Medulla oblongata (tissue), 1 donor: ENCODE results near the gene GRB10.
"Not testable (repeated sequence)": the region's sequence is repeated elsewhere in the genome, so short reads cannot be mapped to it uniquely, and the experiment has no call there.

Experiments used
- DNase-seq: peaks from one replicate; pipeline ENCODE4 v3.0.0-alpha.2; 2015; ENCODE audit errors: extremely low spot score

GRB10 gene

GRCh38 chr7:50745336-50745735, 37.4 kb downstream of the GRB10 start:
- DNase-seq: no peak

GRCh38 chr7:50743893-50744292, 38.8 kb downstream of the GRB10 start:
- DNase-seq: no peak

GRCh38 chr7:50743016-50743415, 39.7 kb downstream of the GRB10 start:
- DNase-seq: no peak

GRCh38 chr7:50742401-50742800, 40.3 kb downstream of the GRB10 start:
- DNase-seq: no peak

GRCh38 chr7:50739744-50740435, 42.8 kb downstream of the GRB10 start:
- peak; percentile 43 for DNase-seq

- no peak for DNase-seq
Measured at GRCh38 chr7:50738932-50739331, 43.8 kb downstream of the GRB10 start.

- not testable (repeated sequence) for DNase-seq
Measured at GRCh38 chr7:50735836-50736235, 46.9 kb downstream of the GRB10 start.

GRCh38 chr7:50735333-50735732, 47.4 kb downstream of the GRB10 start:
- no peak for DNase-seq

- no peak for DNase-seq
Measured at GRCh38 chr7:50734246-50734645, 48.5 kb downstream of the GRB10 start.

GRCh38 chr7:50733552-50733951, 49.1 kb downstream of the GRB10 start:
- no peak for DNase-seq

GRCh38 chr7:50731703-50732582, 50.8 kb downstream of the GRB10 start:
- DNase-seq: no peak

- DNase-seq: no peak
Measured at GRCh38 chr7:50730446-50731400, 52.0 kb downstream of the GRB10 start.

- no peak for DNase-seq
Measured at GRCh38 chr7:50729962-50730361, 52.7 kb downstream of the GRB10 start.

GRCh38 chr7:50728184-50728583, 54.5 kb downstream of the GRB10 start:
- no peak for DNase-seq

- DNase-seq: no peak
Measured at GRCh38 chr7:50727711-50728110, 55.0 kb downstream of the GRB10 start.

GRCh38 chr7:50727072-50727471, 55.6 kb downstream of the GRB10 start:
- no peak for DNase-seq

GRCh38 chr7:50725774-50726173, 56.9 kb downstream of the GRB10 start:
- no peak for DNase-seq

GRCh38 chr7:50724526-50725520, 57.9 kb downstream of the GRB10 start:
- DNase-seq: no peak

GRCh38 chr7:50723888-50724287, 58.8 kb downstream of the GRB10 start:
- DNase-seq: no peak

GRCh38 chr7:50723173-50723572, 59.5 kb downstream of the GRB10 start:
- no peak for DNase-seq
